ENCODE results near the gene OSBPL2.

Gene OSBPL2

GRCh38 chr20:62308102-62308822, 69.9 kb downstream of the OSBPL2 start:
- in situ Hi-C loops (cut with HindIII; ENCODE audit: low sequenced_read_pairs): no loop called here

GRCh38 chr20:62309198-62309944, 71.0 kb downstream of the OSBPL2 start:
- in situ Hi-C loops (cut with HindIII; ENCODE audit: low sequenced_read_pairs): no loop called here

- in situ Hi-C loops (cut with HindIII; ENCODE audit: low sequenced_read_pairs): no loop called here
These were observed 71.8 kb downstream of the OSBPL2 start for GRCh38 chr20:62309947-62310756.

DNA sequence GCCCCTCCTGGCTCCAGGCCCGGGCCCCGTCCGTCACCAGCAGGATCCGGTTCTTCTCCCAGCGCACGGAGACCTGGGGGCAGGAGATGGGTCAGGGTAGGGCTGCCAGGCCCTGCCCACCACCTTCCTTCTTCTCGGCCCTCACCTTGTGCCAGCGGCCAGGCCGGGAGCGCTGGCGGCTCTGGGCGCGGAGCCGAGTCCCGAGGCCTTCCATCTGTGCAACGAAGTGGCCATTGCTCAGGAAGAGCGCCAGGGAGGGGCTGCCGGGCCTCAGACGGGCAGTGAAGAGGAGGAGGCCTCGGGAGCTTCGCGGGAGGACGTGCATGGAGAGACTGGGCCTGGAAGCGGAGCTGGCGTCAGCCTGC, 72.4 kb downstream of the OSBPL2 start:
- in situ Hi-C loops (cut with HindIII; ENCODE audit: low sequenced_read_pairs): no loop called here

DNA sequence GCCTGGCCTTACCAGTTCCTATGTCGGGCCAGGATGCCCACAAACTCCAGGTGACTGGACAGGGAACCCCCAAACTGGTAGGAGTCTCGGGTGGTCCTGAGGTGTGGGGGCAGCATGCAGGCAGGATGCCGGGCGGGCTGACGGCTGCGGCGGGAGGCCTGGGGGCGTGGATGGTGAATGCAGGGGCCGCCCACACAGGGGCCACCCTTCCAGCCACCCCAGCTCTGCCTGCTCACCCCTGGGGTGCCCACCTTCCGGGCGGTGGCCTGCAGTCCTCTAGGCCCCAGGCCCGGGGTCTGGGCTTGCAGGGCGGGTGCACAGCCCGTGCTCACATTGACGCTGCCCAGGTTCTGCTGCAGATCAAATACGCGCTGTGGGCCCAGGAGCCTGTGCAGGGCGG, 72.8 kb downstream of the OSBPL2 start:
- in situ Hi-C loops (cut with HindIII; ENCODE audit: low sequenced_read_pairs): no loop called here

- in situ Hi-C loops (cut with HindIII; ENCODE audit: low sequenced_read_pairs): no loop called here
These were observed 73.7 kb downstream of the OSBPL2 start for GRCh38 chr20:62311832-62312661.

DNA sequence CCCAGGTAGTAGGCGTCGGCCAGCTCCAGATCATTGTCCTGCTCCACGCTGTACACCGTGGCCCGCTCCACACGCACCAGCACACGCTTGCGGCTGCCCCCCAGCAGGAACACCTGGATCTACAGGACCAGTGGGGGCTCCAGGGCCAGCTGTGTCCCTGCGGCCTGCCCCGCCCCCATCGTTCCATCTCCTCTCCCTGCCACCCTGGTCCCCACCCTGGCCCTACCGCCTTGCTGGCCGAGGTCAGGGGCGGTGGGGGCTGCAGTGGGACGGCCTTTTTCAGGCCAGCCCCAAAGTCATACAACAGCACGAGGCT, 74.3 kb downstream of the OSBPL2 start:
- in situ Hi-C loops (cut with HindIII; ENCODE audit: low sequenced_read_pairs): no loop called here

GRCh38 chr20:62313021-62313420, 74.7 kb downstream of the OSBPL2 start:
- in situ Hi-C loops (cut with HindIII; ENCODE audit: low sequenced_read_pairs): no loop called here

GRCh38 chr20:62313460-62314338, 75.4 kb downstream of the OSBPL2 start:
- in situ Hi-C loops (cut with HindIII; ENCODE audit: low sequenced_read_pairs): no loop called here

DNA sequence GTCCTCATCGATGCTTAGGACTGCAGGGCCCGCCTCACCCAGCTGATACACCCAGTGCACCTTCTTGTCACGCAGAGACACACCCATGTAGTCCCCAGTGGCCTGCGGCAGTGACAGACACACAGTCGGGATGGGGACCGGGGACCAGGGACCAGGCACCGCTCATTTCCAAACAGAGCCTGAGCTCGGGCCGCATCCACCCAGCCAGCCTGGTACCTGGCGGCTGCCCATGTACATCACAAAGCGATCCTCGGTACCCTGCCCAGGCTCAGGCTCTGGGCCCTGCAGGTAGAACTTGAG, 76.0 kb downstream of the OSBPL2 start:
- in situ Hi-C loops (cut with HindIII; ENCODE audit: low sequenced_read_pairs): no loop called here

GRCh38 chr20:62314711-62315302, 76.5 kb downstream of the OSBPL2 start:
- in situ Hi-C loops (cut with HindIII; ENCODE audit: low sequenced_read_pairs): no loop called here

DNA sequence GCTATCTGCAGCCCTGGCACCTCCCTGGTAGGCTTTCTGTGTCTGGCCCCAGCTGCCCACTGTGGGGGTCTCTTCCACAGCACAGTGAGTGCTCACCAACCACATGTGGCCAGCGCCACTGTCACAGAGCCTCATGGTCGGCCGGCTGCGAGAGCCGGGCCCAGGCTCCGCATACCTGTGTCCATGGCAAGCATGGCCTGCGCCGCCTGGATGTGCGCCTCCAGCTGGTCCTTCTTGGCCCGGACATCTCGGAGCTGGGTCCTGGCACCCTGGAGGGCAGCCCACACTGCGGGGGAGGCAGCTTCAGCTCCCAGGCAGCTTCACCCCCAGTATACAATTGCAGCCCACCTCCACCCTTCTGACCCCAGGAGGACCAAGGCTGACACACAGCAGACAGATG, 77.5 kb downstream of the OSBPL2 start:
- in situ Hi-C loops (cut with HindIII; ENCODE audit: low sequenced_read_pairs): no loop called here

GRCh38 chr20:62316331-62317166, 78.2 kb downstream of the OSBPL2 start:
- in situ Hi-C loops (cut with HindIII; ENCODE audit: low sequenced_read_pairs): no loop called here

GRCh38 chr20:62317167-62317655, 78.9 kb downstream of the OSBPL2 start:
- in situ Hi-C loops (cut with HindIII; ENCODE audit: low sequenced_read_pairs): no loop called here

DNA sequence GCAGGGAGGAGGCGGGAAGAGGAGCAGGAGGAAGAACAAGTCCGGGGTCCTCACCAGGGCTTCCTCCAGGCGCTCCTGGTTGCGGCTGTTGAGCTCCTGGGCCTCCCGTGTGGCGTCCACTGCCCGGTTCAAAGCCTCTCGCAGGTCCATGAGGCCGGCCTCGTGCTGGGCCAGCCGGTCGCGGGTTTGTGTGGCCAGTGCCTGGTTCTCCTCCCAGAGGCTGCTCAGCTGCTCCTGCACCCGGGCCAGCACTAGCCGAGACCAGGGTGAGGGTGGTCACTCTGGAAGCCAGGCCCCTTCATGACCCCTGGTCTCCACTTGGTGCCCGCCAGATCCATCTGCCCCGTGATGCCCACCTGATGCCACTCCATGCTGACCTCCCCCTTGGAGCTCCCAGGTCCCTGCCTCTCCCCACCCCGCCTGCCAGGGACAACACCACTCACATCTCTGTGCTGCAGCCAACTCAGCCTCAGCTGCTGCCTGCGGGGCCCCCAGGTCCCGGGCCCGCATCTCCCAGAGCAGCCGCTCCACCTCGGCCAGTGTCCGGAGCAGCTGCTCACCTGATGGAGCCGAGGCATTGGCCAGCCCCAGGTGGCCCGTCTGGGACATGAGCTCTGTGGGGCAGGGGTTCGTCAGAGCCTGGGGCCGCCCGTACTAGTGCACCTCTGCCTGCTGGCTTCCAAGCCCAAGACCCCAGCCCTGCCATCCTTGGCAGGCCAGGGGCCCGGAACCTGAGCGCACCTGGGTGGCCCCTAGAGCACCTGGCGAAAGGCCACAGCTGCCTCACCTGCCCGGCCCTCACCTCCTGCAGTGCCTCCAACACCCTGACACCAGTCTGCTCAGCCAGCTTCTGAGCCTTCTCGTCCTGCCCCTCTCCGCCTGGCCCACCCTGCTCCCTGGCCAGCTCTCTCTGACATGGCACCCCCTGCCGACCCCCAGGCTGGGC, 80.4 kb downstream of the OSBPL2 start:
- in situ Hi-C loops (cut with HindIII; ENCODE audit: low sequenced_read_pairs): no loop called here

DNA sequence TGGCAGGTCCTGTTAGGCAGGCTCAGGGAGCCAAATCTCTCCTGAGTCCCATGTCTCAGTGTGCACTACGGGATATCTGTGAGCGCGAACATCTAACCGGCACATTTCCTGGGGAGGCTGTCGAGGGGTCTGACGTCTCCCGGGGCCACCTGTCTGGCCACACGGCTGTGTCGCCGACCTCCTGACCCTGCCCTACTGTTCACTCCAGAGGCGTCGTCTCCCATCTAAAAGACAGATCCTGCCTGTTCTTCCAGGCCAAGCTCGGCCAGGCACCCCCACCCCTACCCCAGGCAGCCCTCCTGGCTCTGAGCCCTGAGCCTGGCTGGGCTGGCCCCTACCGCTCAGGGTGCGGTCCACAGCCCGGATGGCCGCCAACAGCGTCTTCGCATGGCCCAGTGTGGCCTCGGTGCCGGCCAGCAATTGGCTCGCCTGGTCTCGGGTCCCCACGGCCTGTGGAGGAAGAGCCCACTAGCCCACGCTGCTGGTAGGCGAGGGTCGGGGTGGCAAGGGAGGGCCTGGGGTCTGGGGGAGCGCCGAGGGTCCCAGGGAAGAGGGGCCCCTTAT, 81.1 kb downstream of the OSBPL2 start:
- in situ Hi-C loops (cut with HindIII; ENCODE audit: low sequenced_read_pairs): no loop called here

DNA sequence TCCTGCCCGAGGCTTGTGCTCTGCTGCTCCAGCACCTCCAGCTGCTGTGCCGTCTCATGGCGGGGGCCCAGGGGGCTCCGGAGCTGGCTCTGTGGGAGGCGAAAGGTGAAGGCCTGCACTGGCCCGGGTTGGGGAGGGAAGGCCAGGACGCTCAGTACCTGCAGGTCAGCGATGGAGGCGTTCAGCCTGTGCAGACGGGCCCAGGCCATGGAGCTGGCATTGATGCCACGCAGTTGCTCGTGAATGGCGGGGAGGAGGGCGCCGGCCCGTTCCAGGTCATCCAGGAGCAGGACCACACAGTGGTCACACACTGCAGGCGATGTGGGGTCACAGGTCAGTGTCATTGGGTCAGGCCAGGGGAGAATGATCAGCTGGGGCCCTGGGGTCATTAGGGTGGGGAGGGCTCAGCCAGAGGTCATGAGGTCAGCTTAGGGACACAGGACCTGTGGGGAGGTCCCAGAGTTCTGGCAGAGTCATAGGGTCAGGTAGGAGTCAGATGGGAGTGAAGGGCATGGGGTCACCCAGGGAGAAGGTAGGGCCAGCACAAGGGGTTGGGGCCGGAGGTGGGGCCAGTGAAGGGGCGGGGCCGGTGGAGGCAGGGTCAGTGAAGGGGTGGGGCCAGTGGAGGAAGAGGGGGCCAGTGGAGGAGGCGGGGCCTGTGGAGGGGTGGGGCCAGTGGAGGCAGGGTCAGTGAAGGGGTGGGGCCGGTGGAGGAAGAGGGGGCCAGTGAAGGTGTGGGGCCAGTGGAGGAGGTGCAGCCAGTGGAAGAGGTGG, 82.4 kb downstream of the OSBPL2 start:
- in situ Hi-C loops (cut with HindIII; ENCODE audit: low sequenced_read_pairs): no loop called here

All from endothelial cell of hepatic sinusoid (primary cell).